Measurements from ENCODE around the gene ASB10.

The ASB10 gene

GRCh38 chr7:151229249-151229648 lies 42.2 kb upstream of the ASB10 start:
- Histone ChIP-seq H3K79me2 (ENCODE audit: low read length) (peaks cover 39% of the 10 kb centered on the region), H3K4me2 (ENCODE audit: low read length) (no peak overlapping the region), H3K9me3 (ENCODE audit: insufficient read depth, low read length) (no peaks in the 10 kb centered on the region), H3K9ac (ENCODE audit: low read length) (no peak overlapping the region), H3K36me3 (replicated peaks; ENCODE audit: low read depth, low read length) (peaks cover 11% of the 10 kb centered on the region), H3K27me3 (ENCODE audit: low read depth, low read length) (no peaks in the 10 kb centered on the region), H3K4me1 (ENCODE audit: low read length) (peaks cover 28% of the 10 kb centered on the region), H3K4me3 (ENCODE audit: low read length) (no peak overlapping the region), H4K20me1 (ENCODE audit: insufficient read depth, low read length) (peaks cover 11% of the 10 kb centered on the region), H2AFZ (ENCODE audit: low read depth, low read length) (no peak overlapping the region), H3K27ac (ENCODE audit: low read length) (no peak overlapping the region)
- no peak for TF ChIP-seq CTCF (IDR thresholded peaks at IDR 0.05; ENCODE audit: low read depth, low read length)
- no peak for TF ChIP-seq EZH2phosphoT487 (IDR thresholded peaks at IDR 0.05; ENCODE audit: low read depth)

GRCh38 chr7:151228024-151228866 lies 41.2 kb upstream of the ASB10 start:
- no peak overlapping the region for H3K27ac ChIP-seq (ENCODE audit: low read length)
- TF ChIP-seq CTCF (IDR thresholded peaks at IDR 0.05; ENCODE audit: low read depth, low read length) (no peak), EZH2phosphoT487 (IDR thresholded peaks at IDR 0.05; ENCODE audit: low read depth) (no peak)
- H3K79me2 ChIP-seq (ENCODE audit: low read length) = peaks cover 29% of the 10 kb centered on the region
- H3K9ac ChIP-seq (ENCODE audit: low read length) = peak overlapping the region; percentile 82
- H3K36me3 ChIP-seq (replicated peaks; ENCODE audit: low read depth, low read length) = peaks cover 19% of the 10 kb centered on the region
- H2AFZ ChIP-seq (ENCODE audit: low read depth, low read length) = no peak overlapping the region
- peaks cover 20% of the 10 kb centered on the region for H3K4me1 ChIP-seq (ENCODE audit: low read length)
- H4K20me1 ChIP-seq (ENCODE audit: insufficient read depth, low read length) = peaks cover 2% of the 10 kb centered on the region; the same call in 1 of the 2 replicates
- peak overlapping the region; percentile 93 for H3K4me3 ChIP-seq (ENCODE audit: low read length)
- no peaks in the 10 kb centered on the region for H3K9me3 ChIP-seq (ENCODE audit: insufficient read depth, low read length)
- peak overlapping the region; percentile 65 for H3K4me2 ChIP-seq (ENCODE audit: low read length)
- H3K27me3 ChIP-seq (ENCODE audit: low read depth, low read length) = no peaks in the 10 kb centered on the region

- Histone ChIP-seq H3K4me3 (ENCODE audit: low read length) (peak within 1 kb of the TSS; percentile 93), H3K9ac (ENCODE audit: low read length) (peak within 1 kb of the TSS; percentile 82), H3K9me3 (ENCODE audit: insufficient read depth, low read length) (no peaks in the 10 kb centered on the region), H4K20me1 (ENCODE audit: insufficient read depth, low read length) (no peaks in the 10 kb centered on the region), H3K27ac (ENCODE audit: low read length) (peak within 1 kb of the TSS; percentile 4; the same call in 1 of the 2 replicates), H2AFZ (ENCODE audit: low read depth, low read length) (peak within 1 kb of the TSS; percentile 91), H3K4me1 (ENCODE audit: low read length) (peaks cover 20% of the 10 kb centered on the region), H3K79me2 (ENCODE audit: low read length) (peaks cover 20% of the 10 kb centered on the region), H3K36me3 (replicated peaks; ENCODE audit: low read depth, low read length) (peaks cover 30% of the 10 kb centered on the region), H3K27me3 (ENCODE audit: low read depth, low read length) (no peaks in the 10 kb centered on the region), H3K4me2 (ENCODE audit: low read length) (peak within 1 kb of the TSS; percentile 97)
- no peak for TF ChIP-seq EZH2phosphoT487 (IDR thresholded peaks at IDR 0.05; ENCODE audit: low read depth)
- TF ChIP-seq CTCF (IDR thresholded peaks at IDR 0.05; ENCODE audit: low read depth, low read length) = no peak
These were observed 40.1 kb upstream of the ASB10 start, which contains the start of gene ABCF2 for GRCh38 chr7:151226875-151227782. TSS of gene ABCF2 (minus strand) at chr7:151227205. CDS start at chr7:151226458, 747 bp downstream.

- H3K9me3 ChIP-seq (ENCODE audit: insufficient read depth, low read length) = no peaks in the 10 kb centered on the region
- peak overlapping the region; percentile 4; the same call in 1 of the 2 replicates for H3K27ac ChIP-seq (ENCODE audit: low read length)
- TF ChIP-seq EZH2phosphoT487 (IDR thresholded peaks at IDR 0.05; ENCODE audit: low read depth) = no peak
- no peak for TF ChIP-seq CTCF (IDR thresholded peaks at IDR 0.05; ENCODE audit: low read depth, low read length)
- H3K9ac ChIP-seq (ENCODE audit: low read length) = peak overlapping the region; percentile 82
- peak overlapping the region; percentile 97 for H3K4me2 ChIP-seq (ENCODE audit: low read length)
- H3K4me3 ChIP-seq (ENCODE audit: low read length) = peak overlapping the region; percentile 93
- peaks cover 34% of the 10 kb centered on the region for H3K36me3 ChIP-seq (replicated peaks; ENCODE audit: low read depth, low read length)
- H3K79me2 ChIP-seq (ENCODE audit: low read length) = peaks cover 20% of the 10 kb centered on the region
- H3K27me3 ChIP-seq (ENCODE audit: low read depth, low read length) = no peaks in the 10 kb centered on the region
- peaks cover 16% of the 10 kb centered on the region for H3K4me1 ChIP-seq (ENCODE audit: low read length)
- no peaks in the 10 kb centered on the region for H4K20me1 ChIP-seq (ENCODE audit: insufficient read depth, low read length)
- peak overlapping the region; percentile 71 for H2AFZ ChIP-seq (ENCODE audit: low read depth, low read length)
These were observed 39.5 kb upstream of the ASB10 start for GRCh38 chr7:151226560-151226874.

Data from OCI-LY3 (cell line).